H9 (cell line): ENCODE measurements around the gene CDKN2B. TPM values are rescaled to one million over a fixed set of nuclear protein-coding genes. Genes with fewer than 3 reads are reported as not detected.

Experiments used
- DNase-seq: peaks from one replicate; pipeline ENCODE4 v3.0.0-alpha.2; 2017
- H2AFZ ChIP-seq: one replicate; pipeline ENCODE4 v1.6.1; 2013; ENCODE audit warnings: mild to moderate bottlenecking, low read length, control low read depth, moderate library complexity
- H2AK5ac ChIP-seq: 2 replicates; pipeline ENCODE4 v1.6.1; 2013; ENCODE audit warnings: low read length, control low read depth, mixed read lengths; ENCODE audit not compliant: insufficient read length
- H2BK120ac ChIP-seq: one replicate; pipeline ENCODE4 v1.6.1; 2013; ENCODE audit warnings: low read depth, mild to moderate bottlenecking, low read length, control low read depth, inconsistent platforms; ENCODE audit not compliant: poor library complexity, severe bottlenecking
- H2BK12ac ChIP-seq: 2 replicates; pipeline ENCODE4 v1.6.1; 2013; ENCODE audit warnings: low read length, control low read depth, mixed read lengths, low read depth; ENCODE audit not compliant: insufficient read length
- H2BK15ac ChIP-seq: 2 replicates; pipeline ENCODE4 v1.6.1; 2013; ENCODE audit warnings: low read depth, low read length, control low read depth
- H2BK20ac ChIP-seq: one replicate; pipeline ENCODE4 v1.6.1; 2013; ENCODE audit warnings: low read depth, mild to moderate bottlenecking, low read length, control low read depth, inconsistent platforms; ENCODE audit not compliant: poor library complexity, severe bottlenecking
- H2BK5ac ChIP-seq: 2 replicates; pipeline ENCODE4 v1.6.1; 2013; ENCODE audit warnings: low read length, control low read depth, mixed read lengths; ENCODE audit not compliant: insufficient read length
- H3K14ac ChIP-seq: 2 replicates; pipeline ENCODE4 v1.6.1; 2013; ENCODE audit warnings: low read length, control low read depth; ENCODE audit not compliant: insufficient read depth
- H3K18ac ChIP-seq: 2 replicates; pipeline ENCODE4 v1.6.1; 2013; ENCODE audit warnings: low read depth, mild to moderate bottlenecking, mixed read lengths, low read length, control low read depth; ENCODE audit not compliant: insufficient read length
- H3K23ac ChIP-seq: 2 replicates; pipeline ENCODE4 v1.6.1; 2013; ENCODE audit warnings: low read length, control low read depth, mixed read lengths, low read depth; ENCODE audit not compliant: insufficient read length
- H3K23me2 ChIP-seq: 2 replicates; pipeline ENCODE4 v1.6.1; 2013; ENCODE audit warnings: low read depth, mild to moderate bottlenecking, mixed read lengths, low read length, control low read depth; ENCODE audit not compliant: insufficient read length, poor library complexity, severe bottlenecking
- H3K27ac ChIP-seq: 2 replicates; pipeline ENCODE4 v1.5.1; 2013; ENCODE audit warnings: low read length, control low read depth, mixed read lengths, low read depth; ENCODE audit not compliant: insufficient read length
- H3K27me3 ChIP-seq: 2 replicates; pipeline ENCODE4 v1.6.1; 2013; ENCODE audit warnings: low read length, control low read depth, inconsistent platforms; ENCODE audit not compliant: insufficient read depth
- H3K4ac ChIP-seq: 2 replicates; pipeline ENCODE4 v1.6.1; 2013; ENCODE audit warnings: low read depth, mild to moderate bottlenecking, control low read depth, inconsistent platforms, low read length, moderate library complexity
- H3K4me1 ChIP-seq: 2 replicates; pipeline ENCODE4 v1.6.1; 2013; ENCODE audit warnings: low read length, control low read depth, inconsistent platforms; ENCODE audit not compliant: insufficient read depth
- H3K4me2 ChIP-seq: 2 replicates; pipeline ENCODE4 v1.6.1; 2013; ENCODE audit warnings: low read length, control low read depth, mixed read lengths; ENCODE audit not compliant: insufficient read length, insufficient read depth
- H3K56ac ChIP-seq: 2 replicates; pipeline ENCODE4 v1.6.1; 2013; ENCODE audit warnings: low read depth, mild to moderate bottlenecking, mixed read lengths, low read length, control low read depth; ENCODE audit not compliant: insufficient read length
- H3K79me1 ChIP-seq: 2 replicates; pipeline ENCODE4 v1.6.1; 2013; ENCODE audit warnings: low read depth, mild to moderate bottlenecking, moderate library complexity, low read length, control low read depth, inconsistent platforms; ENCODE audit not compliant: insufficient read depth, poor library complexity, severe bottlenecking
- H3K79me2 ChIP-seq: 2 replicates; pipeline ENCODE4 v1.6.1; 2013; ENCODE audit warnings: low read length, control low read depth, inconsistent platforms; ENCODE audit not compliant: insufficient read depth
- H3K9ac ChIP-seq: 2 replicates; pipeline ENCODE4 v1.6.1; 2013; ENCODE audit warnings: low read length, control low read depth, mixed read lengths; ENCODE audit not compliant: insufficient read length; ENCODE audit errors: extremely low read depth
- H3K9me3 ChIP-seq: one replicate; pipeline ENCODE4 v1.6.1; 2013; ENCODE audit warnings: low read depth, low read length, inconsistent platforms; ENCODE audit not compliant: control insufficient read depth
- H3T11ph ChIP-seq: one replicate; pipeline ENCODE4 v1.6.1; 2013; ENCODE audit warnings: mild to moderate bottlenecking, low read length, control low read depth, inconsistent platforms
- H4K20me1 ChIP-seq: one replicate; pipeline ENCODE4 v1.6.1; 2013; ENCODE audit not compliant: control insufficient read depth, insufficient read length, insufficient read depth
- H4K5ac ChIP-seq: 2 replicates; pipeline ENCODE4 v1.6.1; 2013; ENCODE audit warnings: low read depth, mild to moderate bottlenecking, mixed read lengths, low read length, control low read depth; ENCODE audit not compliant: insufficient read length
- H4K8ac ChIP-seq: replicated peaks from 2 replicates; pipeline ENCODE4 v1.6.1; 2013; ENCODE audit warnings: low read length, control low read depth, mixed read lengths, low read depth; ENCODE audit not compliant: insufficient read length
- H4K91ac ChIP-seq: 2 replicates; pipeline ENCODE4 v1.6.1; 2013; ENCODE audit warnings: low read depth, mild to moderate bottlenecking, moderate library complexity, mixed read lengths, low read length, control low read depth; ENCODE audit not compliant: insufficient read length
- H3K27ac Mint-ChIP-seq, 3 experiments: 2 replicates in 2 of 3; 3 replicates in 1 of 3; pipeline ENCODE4 v1.8.0; 2020 to 2021; ENCODE audit warnings: mixed read lengths in 3 of 3, mild to moderate bottlenecking in 1 of 3, moderate library complexity in 1 of 3
- H3K27me3 Mint-ChIP-seq: 2 replicates; pipeline ENCODE4 v1.8.0; 2021; ENCODE audit warnings: low read depth, mild to moderate bottlenecking, moderate library complexity, mixed read lengths
- H3K36me3 Mint-ChIP-seq, 3 experiments: 2 replicates in 2 of 3; 3 replicates in 1 of 3; pipeline ENCODE4 v1.8.0; 2020 to 2021; ENCODE audit warnings: low read depth in 3 of 3, mixed read lengths in 3 of 3; ENCODE audit not compliant: insufficient read depth in 1 of 3
- H3K4me1 Mint-ChIP-seq, 2 experiments: 2 replicates each; pipeline ENCODE4 v1.8.0; 2020; ENCODE audit warnings: mixed read lengths in 2 of 2
- H3K4me3 Mint-ChIP-seq, 2 experiments: 2 replicates in 1 of 2; 3 replicates in 1 of 2; pipeline ENCODE4 v1.8.0; 2020 to 2021; ENCODE audit warnings: mild to moderate bottlenecking in 2 of 2, mixed read lengths in 2 of 2, moderate library complexity in 1 of 2
- H3K9me3 Mint-ChIP-seq, 2 experiments: 2 replicates in 1 of 2; 3 replicates in 1 of 2; pipeline ENCODE4 v1.8.0; 2020; ENCODE audit warnings: mild to moderate bottlenecking in 2 of 2, mixed read lengths in 2 of 2, moderate library complexity in 1 of 2
- CTCF ChIP-seq: fragments of 200-600 bp; sonication (generic); conservative IDR thresholded peaks from 3 replicates; pipeline ENCODE4 v1.8.0; 2021; ENCODE audit warnings: antibody characterized with exemption, mild to moderate bottlenecking
- WGBS: extraction: QIAGEN DNeasy Blood & Tissue Kit; methylation state at CpG from one replicate; pipeline ENCODE4 v1.1.7; 2013; ENCODE audit warnings: missing lambda C conversion rate, low lambda C conversion rate, mixed read lengths; ENCODE audit not compliant: insufficient read length; ENCODE audit errors: extremely low coverage; 5-methylcytosine and 5-hydroxymethylcytosine counted together
- total RNA-seq: library from RNA; stranded (reverse); gene quantifications from 2 replicates; pipeline ENCODE4 v1.2.1, GENCODE V29; 2021

The CDKN2B gene
- total RNA-seq, 1 experiment from 2014 or later: 0.13 TPM

GRCh38 chr9:22005021-22005701 is 3.9 kb downstream of the CDKN2B start:
- Mint-ChIP-seq H3K9me3 (no peaks in the 10 kb centered on the region; a peak in 2 of 5 replicates), H3K4me1 (peaks cover 14 to 23% of the 10 kb centered on the region in 2 experiments), H3K4me3 (peak overlapping the region; percentile 46 to 80), H3K36me3 (no peaks in the 10 kb centered on the region; a peak in 1 of 7 replicates), H3K27me3 (peaks cover 94% of the 10 kb centered on the region), H3K27ac (no peak overlapping the region)
- Histone ChIP-seq H3K23me2 (peaks cover 15% of the 10 kb centered on the region), H3K4me2 (peak overlapping the region; percentile 75), H2BK20ac (no peak overlapping the region), H2BK120ac (no peak overlapping the region), H4K91ac (no peak overlapping the region), H3K14ac (no peak overlapping the region), H2BK15ac (no peak overlapping the region), H4K20me1 (no peaks in the 10 kb centered on the region), H4K5ac (no peak overlapping the region), H2BK5ac (no peak overlapping the region), H3K27me3 (peaks cover 30% of the 10 kb centered on the region; the same call in 1 of the 2 replicates), H3K27ac (no peak overlapping the region), H2AFZ (no peak overlapping the region), H3K4me1 (no peaks in the 10 kb centered on the region), H2AK5ac (no peak overlapping the region), H3K79me1 (no peaks in the 10 kb centered on the region), H3T11ph (no peak overlapping the region), H3K4ac (no peak overlapping the region), H3K79me2 (no peaks in the 10 kb centered on the region), H3K23ac (no peak overlapping the region), H3K56ac (no peak overlapping the region), H3K9ac (no peak overlapping the region), H4K8ac (no peak overlapping the region), H3K18ac (no peak overlapping the region), H2BK12ac (no peak overlapping the region), H3K9me3 (no peaks in the 10 kb centered on the region)
- WGBS: no CpG with 5 or more reads among the region's 25 CpGs
- TF ChIP-seq CTCF: peak; percentile 46; the same call in 2 of the 3 replicates
- peak; percentile 64 for DNase-seq
